ENCODE results near the gene CAPN8.

CAPN8 gene

GRCh38 chr1:223609977-223610376 is 55.5 kb downstream of the CAPN8 start:
- no peak for DNase-seq

- no peak for DNase-seq
Observed at GRCh38 chr1:223609066-223609465, 56.4 kb downstream of the CAPN8 start.

- no peak for DNase-seq
Observed at GRCh38 chr1:223558512-223558911, 107.0 kb downstream of the CAPN8 start.

- no peak for DNase-seq
Observed at GRCh38 chr1:223557130-223557475, 108.4 kb downstream of the CAPN8 start.

GRCh38 chr1:223556414-223557129 is 108.9 kb downstream of the CAPN8 start:
- no peak for DNase-seq

- DNase-seq = no peak
Observed at GRCh38 chr1:223553957-223554356, 111.5 kb downstream of the CAPN8 start.

- DNase-seq = no peak
Observed at GRCh38 chr1:223551610-223552009, 113.9 kb downstream of the CAPN8 start.

GRCh38 chr1:223549740-223550139 is 115.8 kb downstream of the CAPN8 start:
- DNase-seq = no peak

GRCh38 chr1:223547316-223548114 is 118.0 kb downstream of the CAPN8 start:
- no peak for DNase-seq

GRCh38 chr1:223545343-223545742 is 120.2 kb downstream of the CAPN8 start:
- DNase-seq = no peak

- no peak for DNase-seq
Observed at GRCh38 chr1:223543560-223543959, 121.9 kb downstream of the CAPN8 start.

GRCh38 chr1:223542831-223543230 is 122.7 kb downstream of the CAPN8 start:
- no peak for DNase-seq

- no peak for DNase-seq
Observed at GRCh38 chr1:223540485-223541106, 124.9 kb downstream of the CAPN8 start.

GRCh38 chr1:223539750-223540149 is 125.8 kb downstream of the CAPN8 start:
- DNase-seq = no peak

GRCh38 chr1:223538981-223539380 is 126.5 kb downstream of the CAPN8 start:
- DNase-seq = no peak

- no peak for DNase-seq
Observed at GRCh38 chr1:223535319-223535718, 130.2 kb downstream of the CAPN8 start.

GRCh38 chr1:223534677-223535076 is 130.8 kb downstream of the CAPN8 start:
- no peak for DNase-seq

- no peak for DNase-seq
Observed at GRCh38 chr1:223533708-223534107, 131.8 kb downstream of the CAPN8 start.

- DNase-seq = peak; percentile 31
Observed at GRCh38 chr1:223531742-223532341, 133.7 kb downstream of the CAPN8 start.

- no peak for DNase-seq
Observed at GRCh38 chr1:223525957-223526356, 139.5 kb downstream of the CAPN8 start.

GRCh38 chr1:223525546-223525945 is 140.0 kb downstream of the CAPN8 start:
- no peak for DNase-seq

- DNase-seq = no peak
Observed at GRCh38 chr1:223524930-223525451, 140.5 kb downstream of the CAPN8 start.

GRCh38 chr1:223521150-223521549 is 144.4 kb downstream of the CAPN8 start:
- DNase-seq = no peak
